IMR-90 (cell line): ENCODE results near the gene KAZN. TPM values are rescaled to one million over a fixed set of nuclear protein-coding genes. Genes with fewer than 3 reads are reported as not detected.

ENCODE experiments used
- ATAC-seq: fragments of 200-7000 bp; cut with Tn5 transposase; 2 replicates; pipeline ENCODE4 v1.9.1; 2020; ENCODE audit warnings: low read depth, mild to moderate bottlenecking, moderate library complexity
- BruUV-seq: library from RNA; stranded (reverse); fragments of 400-500 nt; replicated peaks from 2 replicates; lab custom pipeline; 2021; lab: Mats Ljungman, UMichigan
- CTCF ChIA-PET: fragments of 300-600 bp; formaldehyde crosslinking; extraction: SDS; loops from one replicate; lab custom pipeline; 2021; ENCODE audit warnings: antibody characterized with exemption; lab: Yijun Ruan, JAX
- POLR2A ChIA-PET: fragments of 300-600 bp; sonication (Branson Sonifier 250); formaldehyde crosslinking; loops from one replicate; lab custom pipeline; 2022; ENCODE audit warnings: antibody characterized with exemption; ENCODE audit not compliant: unreplicated experiment; lab: Charles Lee
- DNase-seq: peaks from one replicate; pipeline ENCODE4 v3.0.0; 2013
- H2AFZ ChIP-seq: replicated peaks from 2 replicates; pipeline ENCODE3; 2013; ENCODE audit warnings: low read length, mild to moderate bottlenecking; ENCODE audit not compliant: poor library complexity
- H2AK5ac ChIP-seq: 2 replicates; pipeline ENCODE4 v1.6.1; 2013; ENCODE audit warnings: low read depth, low read length, inconsistent platforms
- H2AK9ac ChIP-seq: replicated peaks from 2 replicates; pipeline ENCODE3; 2013; ENCODE audit warnings: mild to moderate bottlenecking, low read depth, low read length, moderate library complexity; ENCODE audit not compliant: poor library complexity
- H2BK120ac ChIP-seq: 2 replicates; pipeline ENCODE4 v1.6.1; 2013; ENCODE audit warnings: low read depth, low read length, inconsistent platforms
- H2BK15ac ChIP-seq: 3 replicates; pipeline ENCODE4 v1.6.1; 2013; ENCODE audit warnings: low read depth, low read length, inconsistent platforms
- H2BK20ac ChIP-seq: 2 replicates; pipeline ENCODE4 v1.6.1; 2013; ENCODE audit warnings: low read depth, mild to moderate bottlenecking, inconsistent platforms, low read length, moderate library complexity
- H2BK5ac ChIP-seq: 2 replicates; pipeline ENCODE4 v1.6.1; 2013; ENCODE audit warnings: mild to moderate bottlenecking, low read depth, low read length, inconsistent platforms; ENCODE audit not compliant: poor library complexity, severe bottlenecking
- H3K14ac ChIP-seq: replicated peaks from 2 replicates; pipeline ENCODE4 v1.6.1; 2013; ENCODE audit warnings: low read depth, low read length, inconsistent platforms
- H3K18ac ChIP-seq: 2 replicates; pipeline ENCODE4 v1.6.1; 2013; ENCODE audit warnings: low read depth, low read length, control low read depth
- H3K23ac ChIP-seq: 2 replicates; pipeline ENCODE4 v1.6.1; 2013; ENCODE audit warnings: low read depth, low read length, inconsistent platforms
- H3K27ac ChIP-seq: 2 replicates; pipeline ENCODE4 v1.5.1; 2013; ENCODE audit warnings: mild to moderate bottlenecking, control low read depth, low read length; ENCODE audit not compliant: insufficient read depth
- H3K27me3 ChIP-seq: 2 replicates; pipeline ENCODE4 v1.6.1; 2013; ENCODE audit warnings: low read length; ENCODE audit not compliant: control insufficient read depth, insufficient read depth
- H3K36me3 ChIP-seq: 2 replicates; pipeline ENCODE4 v1.6.1; 2013; ENCODE audit warnings: low read length, mixed read lengths; ENCODE audit not compliant: control insufficient read depth, insufficient read depth
- H3K4ac ChIP-seq: 2 replicates; pipeline ENCODE4 v1.6.1; 2013; ENCODE audit warnings: low read depth, low read length, inconsistent platforms
- H3K4me1 ChIP-seq: 2 replicates; pipeline ENCODE4 v1.6.1; 2013; ENCODE audit warnings: low read length, mixed read lengths; ENCODE audit not compliant: control insufficient read depth, insufficient read depth
- H3K4me2 ChIP-seq: 2 replicates; pipeline ENCODE4 v1.6.1; 2013; ENCODE audit warnings: low read depth, mild to moderate bottlenecking, control low read depth, low read length, moderate library complexity
- H3K4me3 ChIP-seq: 2 replicates; pipeline ENCODE4 v1.5.1; 2013; ENCODE audit warnings: low read depth, mild to moderate bottlenecking, control low read depth, low read length, moderate library complexity; ENCODE audit not compliant: insufficient read depth
- H3K56ac ChIP-seq: 2 replicates; pipeline ENCODE4 v1.6.1; 2013; ENCODE audit warnings: low read length, inconsistent platforms; ENCODE audit not compliant: insufficient read depth; ENCODE audit errors: extremely low read depth
- H3K79me1 ChIP-seq, 2 experiments: 2 replicates each; pipeline ENCODE4 v1.6.1; 2013; ENCODE audit warnings: low read length in 2 of 2, inconsistent platforms in 1 of 2, low read depth in 1 of 2
- H3K9ac ChIP-seq: 2 replicates; pipeline ENCODE4 v1.6.1; 2013; ENCODE audit warnings: low read depth, low read length, control low read depth
- H3K9me1 ChIP-seq: 2 replicates; pipeline ENCODE4 v1.6.1; 2013; ENCODE audit warnings: low read length, inconsistent platforms; ENCODE audit not compliant: insufficient read depth
- H3K9me3 ChIP-seq: 2 replicates; pipeline ENCODE4 v1.6.1; 2013; ENCODE audit warnings: low read length; ENCODE audit not compliant: control insufficient read depth, insufficient read depth
- H4K20me1 ChIP-seq: 2 replicates; pipeline ENCODE4 v1.6.1; 2013; ENCODE audit warnings: low read length, inconsistent platforms; ENCODE audit not compliant: insufficient read depth
- H4K5ac ChIP-seq: 2 replicates; pipeline ENCODE4 v1.6.1; 2013; ENCODE audit warnings: mild to moderate bottlenecking, low read depth, low read length, control low read depth
- H4K8ac ChIP-seq, 2 experiments: 2 replicates each; pipeline ENCODE4 v1.6.1; 2013; ENCODE audit warnings: low read depth in 2 of 2, low read length in 2 of 2, control low read depth in 1 of 2, inconsistent platforms in 1 of 2
- H4K91ac ChIP-seq: 2 replicates; pipeline ENCODE4 v1.6.1; 2013; ENCODE audit warnings: low read depth, low read length, inconsistent platforms; ENCODE audit not compliant: insufficient read depth
- BHLHE40 ChIP-seq: fragments of 150-350 bp; IDR thresholded peaks from 2 replicates; pipeline ENCODE4 v1.6.1; 2016; ENCODE audit warnings: mild to moderate bottlenecking, low read depth, low read length
- CHD1 ChIP-seq: IDR thresholded peaks from 2 replicates; pipeline ENCODE4 v1.6.1; 2012; ENCODE audit warnings: low read depth, low read length, improper control_type of control experiment
- CTCF ChIP-seq: conservative IDR thresholded peaks from 2 replicates; pipeline ENCODE4 v1.5.1; 2012; ENCODE audit warnings: mild to moderate bottlenecking, low read depth, low read length, improper control_type of control experiment
- MAFK ChIP-seq: IDR thresholded peaks from 2 replicates; pipeline ENCODE4 v1.6.1; 2012; ENCODE audit warnings: low read depth, low read length, improper control_type of control experiment
- MAZ ChIP-seq: IDR thresholded peaks from 2 replicates; pipeline ENCODE4 v1.6.1; 2012; ENCODE audit warnings: low read depth, mild to moderate bottlenecking, low read length, improper control_type of control experiment, moderate library complexity, borderline replicate concordance
- NFE2L2 ChIP-seq: fragments of 150-350 bp; IDR thresholded peaks from 2 replicates; pipeline ENCODE4 v1.6.1; 2016; ENCODE audit warnings: low read depth, mild to moderate bottlenecking, low read length
- RCOR1 ChIP-seq: IDR thresholded peaks from 2 replicates; pipeline ENCODE4 v1.6.1; 2012; ENCODE audit warnings: mild to moderate bottlenecking, low read length, improper control_type of control experiment; ENCODE audit not compliant: insufficient replicate concordance
- RFX5 ChIP-seq: IDR thresholded peaks from 2 replicates; pipeline ENCODE4 v1.8.0; 2012; ENCODE audit warnings: low read depth, mild to moderate bottlenecking, low read length, moderate library complexity
- SMC3 ChIP-seq: fragments of 150-350 bp; IDR thresholded peaks from 2 replicates; pipeline ENCODE4 v1.6.1; 2016; ENCODE audit warnings: low read depth, mild to moderate bottlenecking, antibody characterized with exemption, low read length, moderate library complexity
- WGBS, 2 experiments: methylation state at CpG; one replicate each; pipeline versions ENCODE4 v1.1.5 to v1.1.7; 2013; ENCODE audit warnings: missing lambda C conversion rate in 2 of 2; ENCODE audit not compliant: insufficient read length in 1 of 2; ENCODE audit errors: extremely low coverage in 2 of 2; 5-methylcytosine and 5-hydroxymethylcytosine counted together
- dilution Hi-C: fragments of 300-500 bp; cut with HindIII; formaldehyde crosslinking; loops from one replicate; pipeline ENCODE4 v1.14.3; 2018; ENCODE audit warnings: low sequenced_read_pairs; ENCODE audit not compliant: unreplicated experiment
- in situ Hi-C: fragments of 300-500 bp; cut with MboI; formaldehyde crosslinking; loops from 3 replicates; pipeline ENCODE4 v1.14.3; 2019; ENCODE audit warnings: low sequenced_read_pairs, inconsistent platforms, mixed read lengths
- intact Hi-C: fragments of 100-400 bp; cut with micrococcal nuclease; formaldehyde crosslinking; loops from 2 replicates; pipeline ENCODE4 v1.10.0; 2022
- polyA plus RNA-seq, 3 experiments: library from polyadenylated mRNA; depleted of rRNA; stranded (reverse); fragments of >200 nt; gene quantifications; 2 replicates each; pipeline ENCODE4 v1.2.3, GENCODE V29; 2012; ENCODE audit warnings: low replicate concordance in 1 of 3
- total RNA-seq: library from RNA; depleted of rRNA; stranded (reverse); fragments of >200 nt; gene quantifications from 2 replicates; pipeline ENCODE4 v1.2.3, GENCODE V29; 2012
- TF ChIP-seq, protein P1 (sequence below): fragments of 150-350 bp; IDR thresholded peaks from 2 replicates; pipeline ENCODE4 v1.6.1; 2017; ENCODE audit warnings: mild to moderate bottlenecking, antibody characterized with exemption, low read length, low read depth

Gene KAZN
- total and polyA plus RNA-seq, 2 of the 4 experiments (the other 2 are of a cell fraction): 5.2 to 10.5 TPM

- WGBS, 2 experiments: no CpG with 5 or more reads among the region's 1 CpG
- TF ChIP-seq NFE2L2: no peak
- TF ChIP-seq CTCF: no peak
- no peak for TF ChIP-seq MAZ
- no peak for TF ChIP-seq RCOR1
- no peak for TF ChIP-seq SMC3
- TF ChIP-seq RFX5: no peak
- TF ChIP-seq, protein P1, sequence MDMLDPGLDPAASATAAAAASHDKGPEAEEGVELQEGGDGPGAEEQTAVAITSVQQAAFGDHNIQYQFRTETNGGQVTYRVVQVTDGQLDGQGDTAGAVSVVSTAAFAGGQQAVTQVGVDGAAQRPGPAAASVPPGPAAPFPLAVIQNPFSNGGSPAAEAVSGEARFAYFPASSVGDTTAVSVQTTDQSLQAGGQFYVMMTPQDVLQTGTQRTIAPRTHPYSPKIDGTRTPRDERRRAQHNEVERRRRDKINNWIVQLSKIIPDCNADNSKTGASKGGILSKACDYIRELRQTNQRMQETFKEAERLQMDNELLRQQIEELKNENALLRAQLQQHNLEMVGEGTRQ: no peak
- TF ChIP-seq MAFK: no peak
- TF ChIP-seq CHD1: no peak
- TF ChIP-seq BHLHE40: no peak
- no TSS peak for BruUV-seq
- Histone ChIP-seq H2AFZ (no peak overlapping the region), H2BK20ac (no peak overlapping the region), H3K4me3 (no peak overlapping the region), H3K9me1 (no peaks in the 10 kb centered on the region), H3K23ac (no peak overlapping the region), H3K56ac (no peak overlapping the region), H2AK5ac (no peak overlapping the region), H4K5ac (no peak overlapping the region), H3K79me1 (no peaks in the 10 kb centered on the region), H3K36me3 (no peaks in the 10 kb centered on the region), H3K4ac (no peak overlapping the region), H4K91ac (no peak overlapping the region), H4K20me1 (no peaks in the 10 kb centered on the region), H3K27me3 (peaks cover 2% of the 10 kb centered on the region; the same call in 1 of the 2 replicates), H4K8ac (no peak overlapping the region), H2BK15ac (no peak overlapping the region), H3K9me3 (no peaks in the 10 kb centered on the region), H3K4me1 (no peaks in the 10 kb centered on the region), H3K9ac (no peak overlapping the region), H2AK9ac (no peak overlapping the region), H2BK5ac (no peak overlapping the region), H3K4me2 (no peak overlapping the region), H3K18ac (no peak overlapping the region), H3K27ac (no peak overlapping the region), H3K14ac (no peak overlapping the region), H2BK120ac (no peak overlapping the region)
- DNase-seq (no peak), ATAC-seq (no peak)
- in situ Hi-C loops (no loop called here), dilution Hi-C loops (no loop called here), intact Hi-C loops (no loop called here)
- ChIA-PET CTCF (no interaction called here), POLR2A (no interaction called here)
Measured at GRCh38 chr1:14725238-14725637, 126.8 kb downstream of the KAZN start.
